ENCODE data around the gene RBM28.

- TF ChIP-seq CTCF (IDR thresholded peaks at IDR 0.05) (no peak), POLR2A (IDR thresholded peaks at IDR 0.05) (no peak), POLR2AphosphoS5 (IDR thresholded peaks at IDR 0.05) (no peak)
Observed at GRCh38 chr7:128324368-128324680, 19.4 kb downstream of the RBM28 start.
